Right lobe of liver (tissue), 4 donors: Measurements from ENCODE around the gene TPRN.

Source experiments
- POLR2A ChIP-seq: fragments of 450-650 bp; IDR thresholded peaks from one replicate; pipeline ENCODE4 v1.6.1; 2017; ENCODE audit warnings: antibody characterized with exemption, mild to moderate bottlenecking
- TF ChIP-seq, protein P1 (sequence below), 4 donors: fragments of 200-600 bp in 3 of 4; fragments of 450-650 bp in 1 of 4; IDR thresholded peaks; one replicate each; pipeline versions ENCODE4 v1.5.1 to v1.8.0; 2016 to 2022; ENCODE audit warnings: antibody characterized with exemption in 4 of 4, mild to moderate bottlenecking in 2 of 4
- donor health status: DM: no; HTN: no; CAD: no.
- donor health status: DM: no; HTN: no; CAD: no.
- donor health status: DM: no; HTN: yes; CAD: no.

DNA sequence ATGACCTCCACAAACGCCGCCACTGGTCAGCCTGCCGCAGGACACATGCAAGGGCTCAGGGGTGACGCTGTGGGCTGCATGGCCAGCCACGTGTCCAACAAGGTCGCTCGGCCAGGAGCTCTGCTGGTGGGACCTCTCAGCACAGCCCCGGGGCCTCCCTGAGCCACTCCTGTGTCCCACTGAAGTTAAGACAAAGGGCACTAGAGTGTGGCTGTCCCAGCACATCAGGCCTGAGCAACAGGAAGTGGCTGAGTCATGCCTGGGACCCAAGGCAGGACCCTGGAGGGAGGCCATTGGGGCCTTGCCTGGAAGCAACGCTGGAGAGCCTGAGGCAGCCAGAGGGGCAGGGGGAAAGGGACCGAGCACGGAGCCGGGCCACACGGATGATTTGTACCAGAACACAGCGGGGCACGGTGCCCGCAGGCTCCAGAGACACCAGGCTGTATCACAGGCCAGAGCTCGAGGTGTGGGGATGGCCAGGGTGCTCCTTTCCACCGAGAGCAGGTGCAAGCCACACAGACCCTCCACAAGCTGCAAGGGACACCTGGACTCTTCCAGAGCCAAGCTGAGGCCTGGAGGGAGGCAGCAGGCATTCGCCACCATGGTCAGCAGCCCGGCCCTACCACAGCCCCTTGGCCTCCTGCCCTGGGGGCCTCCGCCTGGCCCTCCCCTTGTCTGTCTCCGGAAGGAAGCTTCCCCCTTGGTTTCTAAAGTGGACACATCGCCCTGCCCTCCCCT, 22.2 kb downstream of the TPRN start:
- TF ChIP-seq, protein P1, sequence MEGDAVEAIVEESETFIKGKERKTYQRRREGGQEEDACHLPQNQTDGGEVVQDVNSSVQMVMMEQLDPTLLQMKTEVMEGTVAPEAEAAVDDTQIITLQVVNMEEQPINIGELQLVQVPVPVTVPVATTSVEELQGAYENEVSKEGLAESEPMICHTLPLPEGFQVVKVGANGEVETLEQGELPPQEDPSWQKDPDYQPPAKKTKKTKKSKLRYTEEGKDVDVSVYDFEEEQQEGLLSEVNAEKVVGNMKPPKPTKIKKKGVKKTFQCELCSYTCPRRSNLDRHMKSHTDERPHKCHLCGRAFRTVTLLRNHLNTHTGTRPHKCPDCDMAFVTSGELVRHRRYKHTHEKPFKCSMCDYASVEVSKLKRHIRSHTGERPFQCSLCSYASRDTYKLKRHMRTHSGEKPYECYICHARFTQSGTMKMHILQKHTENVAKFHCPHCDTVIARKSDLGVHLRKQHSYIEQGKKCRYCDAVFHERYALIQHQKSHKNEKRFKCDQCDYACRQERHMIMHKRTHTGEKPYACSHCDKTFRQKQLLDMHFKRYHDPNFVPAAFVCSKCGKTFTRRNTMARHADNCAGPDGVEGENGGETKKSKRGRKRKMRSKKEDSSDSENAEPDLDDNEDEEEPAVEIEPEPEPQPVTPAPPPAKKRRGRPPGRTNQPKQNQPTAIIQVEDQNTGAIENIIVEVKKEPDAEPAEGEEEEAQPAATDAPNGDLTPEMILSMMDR (IDR thresholded peaks at IDR 0.05) = no peak
- no peak for TF ChIP-seq POLR2A
